ENCODE data around the gene COP1.

- TF ChIP-seq POLR2A (IDR thresholded peaks at IDR 0.05) = no peak
- no peak for TF ChIP-seq CTCF (IDR thresholded peaks at IDR 0.05 in 8 of 11, conservative IDR thresholded peaks at IDR 0.05 in 3 of 11)
- TF ChIP-seq POLR2AphosphoS5 (IDR thresholded peaks at IDR 0.05) = no peak
These were observed 62.6 kb downstream of the COP1 start for GRCh38 chr1:176144526-176144925.

Data from spleen (tissue), 7 donors.